Aorta (tissue), 5 donors: Measurements from ENCODE around the gene LRP1B. TPM values are rescaled to one million over a fixed set of nuclear protein-coding genes. Genes with fewer than 3 reads are reported as not detected.

Experiments
- ATAC-seq: fragments of 200-7000 bp; cut with Tn5 transposase; one replicate; pipeline ENCODE4 v1.9.1; 2022; ENCODE audit warnings: moderate library complexity; ENCODE audit not compliant: low FRiP score
- DNase-seq, 2 donors: peaks; one replicate each; pipeline ENCODE4 v3.0.0-alpha.2; 2020
- H3K27ac ChIP-seq, 2 donors: one replicate each; pipeline ENCODE4 v1.5.1; 2013; ENCODE audit warnings: low read length in 2 of 2, mild to moderate bottlenecking in 2 of 2, moderate library complexity in 2 of 2, control low read depth in 1 of 2, inconsistent platforms in 1 of 2, low read depth in 1 of 2
- H3K27me3 ChIP-seq, 2 donors: one replicate each; pipeline ENCODE4 v1.6.1; 2013; ENCODE audit warnings: control low read depth in 1 of 2, low read length in 1 of 2, mild to moderate bottlenecking in 1 of 2, moderate library complexity in 1 of 2; ENCODE audit not compliant: insufficient read depth in 2 of 2, control insufficient read depth in 1 of 2
- H3K36me3 ChIP-seq, 2 donors: one replicate each; pipeline ENCODE4 v1.6.1; 2013; ENCODE audit warnings: control low read depth in 1 of 2, low read length in 1 of 2, mild to moderate bottlenecking in 1 of 2; ENCODE audit not compliant: insufficient read depth in 2 of 2, control insufficient read depth in 1 of 2
- H3K4me1 ChIP-seq, 2 donors: one replicate each; pipeline ENCODE4 v1.6.1; 2013; ENCODE audit warnings: low read length in 2 of 2, control low read depth in 1 of 2, mild to moderate bottlenecking in 1 of 2, moderate library complexity in 1 of 2; ENCODE audit not compliant: insufficient read depth in 2 of 2, control insufficient read depth in 1 of 2
- H3K4me3 ChIP-seq, 2 donors: one replicate each; pipeline ENCODE4 v1.5.1; 2013; ENCODE audit warnings: low read length in 2 of 2, control low read depth in 1 of 2, mild to moderate bottlenecking in 1 of 2
- H3K9me3 ChIP-seq: one replicate; pipeline ENCODE4 v1.6.1; 2013; ENCODE audit warnings: mild to moderate bottlenecking, low read length; ENCODE audit not compliant: control insufficient read depth
- WGBS, 2 donors: extraction: QIAGEN DNeasy Blood & Tissue Kit; methylation state at CpG; one replicate each; pipeline ENCODE4 v1.1.7; 2013; 5-methylcytosine and 5-hydroxymethylcytosine counted together
- intact Hi-C, 2 donors: fragments of 100-400 bp; cut with DNase I; formaldehyde crosslinking; loops; one replicate each; pipeline versions ENCODE4 v1.14.2 to v1.15.0; 2022
- polyA plus RNA-seq, 2 donors: library from polyadenylated mRNA; stranded (reverse); fragments of 200-250 nt; gene quantifications; one replicate each; pipeline ENCODE4 v1.2.3, GENCODE V29; 2013
- total RNA-seq, 2 donors: library from RNA; stranded (reverse); fragmentation: NEBNext Ultra II Directional; extraction: Animal tissue kit (Norgen Biotek cat#: 25700); gene quantifications; one replicate each; pipeline ENCODE4 v1.2.1, GENCODE V29; 2021
- donor health status: healthy with polysubstance abuse.
- donor health status: Bipolar disorder and iron deficiency.
- donor health status: DM: no; HTN: no; CAD: no.
- donor health status: DM: no; HTN: no; CAD: no.
- donor health status: DM: yes; HTN: yes; CAD: no.

LRP1B gene
- total and polyA plus RNA-seq, 4 donors, result 0.33 to 0.94 TPM; not detected in 2

GRCh38 chr2:141967980-141968379 is 162.8 kb downstream of the LRP1B start:
- 45 to 47% methylated on average over 2 of the region's 2 CpGs for WGBS, 2 donors
- no peak overlapping the region for H3K27ac ChIP-seq

DNA sequence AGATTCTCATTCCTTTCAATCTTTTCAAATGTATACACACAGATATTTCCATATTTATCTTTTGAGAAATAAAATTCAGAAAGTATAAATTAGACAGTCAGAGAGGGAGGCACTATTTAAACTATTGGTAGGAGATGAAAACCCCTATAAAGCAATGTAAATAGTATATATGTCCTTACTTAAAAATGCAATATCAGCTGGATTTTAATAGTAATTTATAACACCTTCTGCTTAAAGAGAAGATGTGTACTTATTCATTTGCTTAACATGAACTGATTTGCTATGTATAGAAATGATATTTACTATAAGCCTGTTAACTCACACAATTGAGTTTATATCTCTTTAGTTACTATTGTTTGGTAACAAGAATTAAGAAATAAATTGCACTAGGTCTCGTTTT is 163.3 kb downstream of the LRP1B start:
- no peaks in the 10 kb centered on the region for H3K27me3 ChIP-seq
- no peak overlapping the region for H3K4me3 ChIP-seq
- 76 to 92% methylated on average over 1 of the region's 1 CpG for WGBS, 2 donors
- H3K9me3 ChIP-seq, result no peaks in the 10 kb centered on the region
- no peak for ATAC-seq
- H3K27ac ChIP-seq, result no peak overlapping the region
- intact Hi-C loops, result no loop called here
- H3K4me1 ChIP-seq, result no peaks in the 10 kb centered on the region
- no peak for DNase-seq
- no peaks in the 10 kb centered on the region for H3K36me3 ChIP-seq

More at GRCh38 chr2:141967980-141968379, 162.8 kb downstream of the LRP1B start:
- intact Hi-C loops, result no loop called here
- no peak for ATAC-seq
- H3K27me3 ChIP-seq, result no peaks in the 10 kb centered on the region
- H3K4me3 ChIP-seq, result no peak overlapping the region
- no peak for DNase-seq
- H3K36me3 ChIP-seq, result no peaks in the 10 kb centered on the region
- H3K4me1 ChIP-seq, result no peaks in the 10 kb centered on the region
- no peaks in the 10 kb centered on the region for H3K9me3 ChIP-seq

GRCh38 chr2:141959941-141960340 is 170.9 kb downstream of the LRP1B start:
- Histone ChIP-seq H3K9me3 (no peaks in the 10 kb centered on the region), H3K27ac (no peak overlapping the region), H3K36me3 (no peaks in the 10 kb centered on the region), H3K4me1 (no peaks in the 10 kb centered on the region), H3K4me3 (no peak overlapping the region), H3K27me3 (no peaks in the 10 kb centered on the region)
- DNase-seq, result no peak
- intact Hi-C loops, result no loop called here
- WGBS, 2 donors, result 13 to 28% methylated on average over 1 of the region's 1 CpG
- no peak for ATAC-seq

DNA sequence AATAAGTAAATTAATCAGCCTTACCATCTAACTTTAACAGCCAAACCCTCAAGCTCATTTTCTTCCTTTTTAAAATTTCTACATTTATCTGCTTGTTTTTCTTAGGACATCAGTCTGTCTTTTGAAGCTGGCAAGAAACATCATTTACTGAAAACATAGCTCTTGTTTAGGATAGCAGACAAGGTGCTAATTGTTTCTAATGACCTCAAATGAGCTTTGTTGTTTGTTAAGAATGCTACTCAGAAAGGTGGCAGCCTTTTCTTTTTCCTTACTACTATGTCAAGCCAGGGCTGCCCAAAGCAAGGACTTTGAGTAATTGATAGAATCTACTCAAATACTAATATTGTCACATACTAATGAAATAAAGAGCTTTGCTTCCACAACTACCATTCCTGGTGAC is 171.8 kb downstream of the LRP1B start:
- Histone ChIP-seq H3K36me3 (no peaks in the 10 kb centered on the region), H3K27me3 (no peaks in the 10 kb centered on the region), H3K4me1 (no peaks in the 10 kb centered on the region), H3K9me3 (no peaks in the 10 kb centered on the region), H3K4me3 (no peak overlapping the region), H3K27ac (no peak overlapping the region)
- intact Hi-C loops, result no loop called here
- DNase-seq (no peak), ATAC-seq (no peak)

- no peaks in the 10 kb centered on the region for H3K4me1 ChIP-seq
- WGBS, 2 donors, result 73 to 80% methylated on average over 1 of the region's 1 CpG
- ATAC-seq, result no peak
Measured at GRCh38 chr2:141957827-141958450, 172.9 kb downstream of the LRP1B start.

GRCh38 chr2:141957321-141957720 is 173.5 kb downstream of the LRP1B start:
- no peak for DNase-seq
- no peaks in the 10 kb centered on the region for H3K9me3 ChIP-seq
- no peaks in the 10 kb centered on the region for H3K4me1 ChIP-seq
- H3K36me3 ChIP-seq, result no peaks in the 10 kb centered on the region
- ATAC-seq, result no peak
- intact Hi-C loops, result no loop called here
- H3K27ac ChIP-seq, result no peak overlapping the region
- 62 to 68% methylated on average over 5 of the region's 5 CpGs for WGBS, 2 donors
- H3K27me3 ChIP-seq, result no peaks in the 10 kb centered on the region
- no peak overlapping the region for H3K4me3 ChIP-seq

More at GRCh38 chr2:141957827-141958450, 172.9 kb downstream of the LRP1B start:
- no peak overlapping the region for H3K27ac ChIP-seq
- no peak overlapping the region for H3K4me3 ChIP-seq
- no peaks in the 10 kb centered on the region for H3K36me3 ChIP-seq
- intact Hi-C loops, result no loop called here
- no peaks in the 10 kb centered on the region for H3K9me3 ChIP-seq
- no peak for DNase-seq
- no peaks in the 10 kb centered on the region for H3K27me3 ChIP-seq

- Histone ChIP-seq H3K27me3 (no peaks in the 10 kb centered on the region), H3K4me1 (no peaks in the 10 kb centered on the region), H3K9me3 (no peaks in the 10 kb centered on the region), H3K4me3 (no peak overlapping the region), H3K27ac (no peak overlapping the region), H3K36me3 (no peaks in the 10 kb centered on the region)
- DNase-seq (no peak), ATAC-seq (no peak)
- WGBS, 2 donors, result 86 to 87% methylated on average over 6 of the region's 6 CpGs
- intact Hi-C loops, result no loop called here
Measured at GRCh38 chr2:141947396-141948114, 183.3 kb downstream of the LRP1B start.

DNA sequence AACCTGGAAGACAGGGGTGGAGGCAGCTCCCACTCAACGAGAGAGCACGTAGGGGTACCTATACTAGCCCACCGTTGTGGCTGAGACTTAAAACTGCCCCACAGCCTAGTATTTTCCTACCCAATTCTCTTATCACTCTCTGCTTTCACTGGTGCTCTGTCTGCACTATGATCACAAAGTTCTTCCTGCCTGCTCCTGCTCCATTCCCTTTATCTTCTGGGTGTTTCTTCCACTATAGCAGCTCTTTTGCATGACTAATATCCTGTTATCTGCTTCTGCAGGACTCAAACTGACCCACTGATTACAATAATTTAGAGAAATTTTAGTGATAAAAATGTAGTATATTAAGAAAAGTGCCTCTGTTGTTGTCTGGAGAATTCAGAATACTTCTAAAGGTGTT is 184.8 kb downstream of the LRP1B start:
- no peak overlapping the region for H3K27ac ChIP-seq

GRCh38 chr2:141943918-141944317 is 186.9 kb downstream of the LRP1B start:
- H3K36me3 ChIP-seq, result no peaks in the 10 kb centered on the region
- H3K9me3 ChIP-seq, result peaks cover 1% of the 10 kb centered on the region
- 73 to 76% methylated on average over 7 of the region's 7 CpGs for WGBS, 2 donors
- H3K27ac ChIP-seq, result no peak overlapping the region
- no peak for ATAC-seq
- no peaks in the 10 kb centered on the region for H3K27me3 ChIP-seq
- no peaks in the 10 kb centered on the region for H3K4me1 ChIP-seq
- DNase-seq, result no peak
- H3K4me3 ChIP-seq, result no peak overlapping the region
- intact Hi-C loops, result no loop called here

More for the DNA sequence above, 184.8 kb downstream of the LRP1B start:
- DNase-seq (no peak), ATAC-seq (no peak)
- Histone ChIP-seq H3K36me3 (no peaks in the 10 kb centered on the region), H3K4me3 (no peak overlapping the region), H3K9me3 (peaks cover 1% of the 10 kb centered on the region), H3K4me1 (no peaks in the 10 kb centered on the region), H3K27me3 (no peaks in the 10 kb centered on the region)
- intact Hi-C loops, result no loop called here
- WGBS, 2 donors, result 78 to 79% methylated on average over 3 of the region's 3 CpGs
